DOHH2 (cell line): ENCODE results near the gene ELF1.
"Not testable (repeated sequence)": the region's sequence is repeated elsewhere in the genome, so short reads cannot be mapped to it uniquely, and the experiment has no call there.

Source experiments
- H3F3A ChIP-seq: fragments of 200-600 bp; sonication (generic), shearing (Covaris generic); 2 replicates; pipeline ENCODE4 v1.6.0; 2016; ENCODE audit warnings: antibody characterized with exemption, mild to moderate bottlenecking; ENCODE audit not compliant: control insufficient read depth, insufficient read depth
- H3K27ac ChIP-seq: fragments of 200-600 bp; sonication (generic); 2 replicates; pipeline ENCODE4 v1.5.1; 2014; ENCODE audit warnings: low read depth, mild to moderate bottlenecking, low read length, moderate library complexity
- H3K27me3 ChIP-seq: fragments of 200-600 bp; sonication (generic); 2 replicates; pipeline ENCODE4 v1.6.1; 2014; ENCODE audit warnings: mild to moderate bottlenecking, low read length, mixed read lengths; ENCODE audit not compliant: control insufficient read depth
- H3K36me3 ChIP-seq: fragments of 200-600 bp; sonication (generic); 2 replicates; pipeline ENCODE4 v1.6.1; 2014; ENCODE audit warnings: mild to moderate bottlenecking, low read length, moderate library complexity, mixed read lengths; ENCODE audit not compliant: control insufficient read depth
- H3K4me1 ChIP-seq: fragments of 200-600 bp; sonication (generic); 2 replicates; pipeline ENCODE4 v1.6.1; 2014; ENCODE audit warnings: mild to moderate bottlenecking, low read length, mixed read lengths; ENCODE audit not compliant: control insufficient read depth
- H3K4me2 ChIP-seq: fragments of 200-600 bp; sonication (generic); 2 replicates; pipeline ENCODE4 v1.6.0; 2014; ENCODE audit warnings: mild to moderate bottlenecking, low read length, moderate library complexity
- H3K4me3 ChIP-seq: fragments of 200-600 bp; sonication (generic); 2 replicates; pipeline ENCODE4 v1.5.1; 2014; ENCODE audit warnings: mild to moderate bottlenecking, low read length, mixed read lengths
- H3K79me2 ChIP-seq: fragments of 200-600 bp; sonication (generic); 2 replicates; pipeline ENCODE4 v1.6.1; 2014; ENCODE audit warnings: mild to moderate bottlenecking, low read length, mixed read lengths; ENCODE audit not compliant: control insufficient read depth
- H3K9me2 ChIP-seq: fragments of 200-600 bp; sonication (generic); replicated peaks from 2 replicates; pipeline ENCODE4 v1.6.1; 2014; ENCODE audit warnings: mild to moderate bottlenecking, low read length, mixed read lengths; ENCODE audit not compliant: control insufficient read depth
- H3K9me3 ChIP-seq: fragments of 200-600 bp; sonication (generic); 2 replicates; pipeline ENCODE4 v1.6.1; 2014; ENCODE audit warnings: antibody characterized with exemption, low read length, mixed read lengths; ENCODE audit not compliant: control insufficient read depth, insufficient read depth
- H4K20me1 ChIP-seq: fragments of 200-600 bp; sonication (generic); 2 replicates; pipeline ENCODE4 v1.6.0; 2014; ENCODE audit warnings: low read depth, mild to moderate bottlenecking, antibody characterized with exemption, low read length, moderate library complexity; ENCODE audit not compliant: control insufficient read depth, insufficient read depth
- CTCF ChIP-seq: fragments of 200-600 bp; sonication (generic); IDR thresholded peaks from one replicate; pipeline ENCODE4 v1.5.1; 2014; ENCODE audit warnings: antibody characterized with exemption, mild to moderate bottlenecking, low read depth, low read length; ENCODE audit not compliant: poor library complexity, severe bottlenecking
- EZH2phosphoT487 ChIP-seq: fragments of 200-600 bp; sonication (generic); IDR thresholded peaks from 2 replicates; pipeline ENCODE4 v1.6.1; 2017; ENCODE audit warnings: borderline replicate concordance, mild to moderate bottlenecking, antibody characterized with exemption, low read length, moderate library complexity, mixed read lengths

Gene ELF1

GRCh38 chr13:40981361-40981760 lies 37.8 kb downstream of the ELF1 start:
- no peaks in the 10 kb centered on the region for H3K9me3 ChIP-seq
- no peaks in the 10 kb centered on the region for H3K9me2 ChIP-seq
- H3F3A ChIP-seq = peaks cover 51% of the 10 kb centered on the region
- H4K20me1 ChIP-seq = peaks cover 26% of the 10 kb centered on the region
- peak overlapping the region; percentile 73 for H3K4me3 ChIP-seq
- H3K4me2 ChIP-seq = peak overlapping the region; percentile 64
- H3K27ac ChIP-seq = peak overlapping the region; percentile 84
- TF ChIP-seq EZH2phosphoT487 (no peak), CTCF (no peak)
- H3K4me1 ChIP-seq = peaks cover 57% of the 10 kb centered on the region
- peaks cover 82% of the 10 kb centered on the region for H3K36me3 ChIP-seq
- H3K27me3 ChIP-seq = no peaks in the 10 kb centered on the region
- peaks cover 100% of the 10 kb centered on the region for H3K79me2 ChIP-seq

- peaks cover 51% of the 10 kb centered on the region for H3F3A ChIP-seq
- H3K4me2 ChIP-seq = peak overlapping the region; percentile 64
- peaks cover 57% of the 10 kb centered on the region for H3K4me1 ChIP-seq
- peaks cover 30% of the 10 kb centered on the region for H4K20me1 ChIP-seq
- no peak for TF ChIP-seq CTCF
- no peak for TF ChIP-seq EZH2phosphoT487
- peaks cover 90% of the 10 kb centered on the region for H3K36me3 ChIP-seq
- H3K4me3 ChIP-seq = peak overlapping the region; percentile 73
- H3K9me3 ChIP-seq = no peaks in the 10 kb centered on the region
- H3K79me2 ChIP-seq = peaks cover 100% of the 10 kb centered on the region
- H3K27ac ChIP-seq = peak overlapping the region; percentile 84
- H3K27me3 ChIP-seq = no peaks in the 10 kb centered on the region
- no peaks in the 10 kb centered on the region for H3K9me2 ChIP-seq
These were observed 38.7 kb downstream of the ELF1 start for GRCh38 chr13:40980461-40980860.

- Histone ChIP-seq H3K79me2 (peaks cover 100% of the 10 kb centered on the region), H3K4me3 (peak overlapping the region; percentile 73), H3K27me3 (no peaks in the 10 kb centered on the region), H3K9me3 (no peaks in the 10 kb centered on the region), H3F3A (peaks cover 43% of the 10 kb centered on the region), H3K9me2 (no peaks in the 10 kb centered on the region), H3K4me1 (peaks cover 57% of the 10 kb centered on the region), H3K4me2 (peak overlapping the region; percentile 64), H3K36me3 (peaks cover 92% of the 10 kb centered on the region), H4K20me1 (peaks cover 30% of the 10 kb centered on the region), H3K27ac (peak overlapping the region; percentile 84)
- no peak for TF ChIP-seq EZH2phosphoT487
These were observed 39.9 kb downstream of the ELF1 start for GRCh38 chr13:40979232-40979631.

- H3K4me1 ChIP-seq = peaks cover 57% of the 10 kb centered on the region
- H3K27me3 ChIP-seq, H3K9me2 ChIP-seq, H3K9me3 ChIP-seq: not testable (repeated sequence)
- H4K20me1 ChIP-seq = peaks cover 41% of the 10 kb centered on the region
- peaks cover 94% of the 10 kb centered on the region for H3K36me3 ChIP-seq
- H3K79me2 ChIP-seq = peaks cover 100% of the 10 kb centered on the region
- H3K4me3 ChIP-seq = peak overlapping the region; percentile 73
- H3K27ac ChIP-seq = peak overlapping the region; percentile 33
- H3F3A ChIP-seq = peaks cover 41% of the 10 kb centered on the region
- H3K4me2 ChIP-seq = peak overlapping the region; percentile 64
These were observed 41.0 kb downstream of the ELF1 start for GRCh38 chr13:40978109-40978508.
